Uterus (tissue), 4 donors: Measurements from ENCODE around the gene ELF5. TPM values are rescaled to one million over a fixed set of nuclear protein-coding genes. Genes with fewer than 3 reads are reported as not detected.

Source experiments
- DNase-seq, 2 donors: peaks; one replicate each; pipeline ENCODE4 v3.0.0-alpha.2; 2019 to 2020
- H3K27ac ChIP-seq, 2 donors: fragments of 200-600 bp; sonication (generic); 1 replicate in 1 of 2; 2 replicates in 1 of 2; pipeline ENCODE4 v1.5.1; 2016 to 2018
- H3K27me3 ChIP-seq, 2 donors: fragments of 200-600 bp; sonication (generic); one replicate each; pipeline ENCODE4 v1.5.1; 2018 to 2019; ENCODE audit warnings: control low read depth in 1 of 2
- H3K36me3 ChIP-seq, 2 donors: fragments of 200-600 bp; sonication (generic); one replicate each; pipeline ENCODE4 v1.5.1; 2019; ENCODE audit warnings: control low read depth in 1 of 2
- H3K4me1 ChIP-seq, 2 donors: fragments of 200-600 bp; sonication (generic); one replicate each; pipeline ENCODE4 v1.5.1; 2018 to 2019; ENCODE audit warnings: control low read depth in 1 of 2
- H3K4me3 ChIP-seq, 2 donors: fragments of 200-600 bp; sonication (generic); 1 replicate in 1 of 2; 2 replicates in 1 of 2; pipeline ENCODE4 v1.5.1; 2018 to 2019; ENCODE audit warnings: mild to moderate bottlenecking in 1 of 2
- H3K9me3 ChIP-seq, 2 donors: fragments of 200-600 bp; sonication (generic); one replicate each; pipeline ENCODE4 v1.5.1; 2019; ENCODE audit warnings: control low read depth in 1 of 2
- POLR2A ChIP-seq, 2 donors: fragments of 450-650 bp; IDR thresholded peaks; one replicate each; pipeline ENCODE4 v1.6.1; 2016; ENCODE audit warnings: antibody characterized with exemption in 2 of 2, mild to moderate bottlenecking in 1 of 2, moderate library complexity in 1 of 2
- intact Hi-C: fragments of 100-400 bp; cut with DNase I; formaldehyde crosslinking; loops from one replicate; pipeline ENCODE4 v1.15.1; 2023; ENCODE audit warnings: low total_unique reads
- total RNA-seq, 4 donors: library from RNA; depleted of rRNA in 3 of 4; stranded (reverse); fragments of >200 nt in 3 of 4; gene quantifications; one replicate each; pipeline versions ENCODE4 v1.1.0 to v1.2.4, GENCODE V29; 2014 to 2023
- TF ChIP-seq, protein P1 (sequence below), 4 experiments: fragments of 200-600 bp in 2 of 4; fragments of 450-650 bp in 2 of 4; sonication (generic) in 2 of 4; IDR thresholded peaks; one replicate each; pipeline ENCODE4 v1.5.1; 2016 to 2019; ENCODE audit warnings: antibody characterized with exemption in 4 of 4, mild to moderate bottlenecking in 2 of 4, moderate library complexity in 1 of 4
- donor health status: DM: yes; HTN: yes; CAD: no.

ELF5 gene
- total RNA-seq, 4 donors from 2014 or later: not detected

DNA sequence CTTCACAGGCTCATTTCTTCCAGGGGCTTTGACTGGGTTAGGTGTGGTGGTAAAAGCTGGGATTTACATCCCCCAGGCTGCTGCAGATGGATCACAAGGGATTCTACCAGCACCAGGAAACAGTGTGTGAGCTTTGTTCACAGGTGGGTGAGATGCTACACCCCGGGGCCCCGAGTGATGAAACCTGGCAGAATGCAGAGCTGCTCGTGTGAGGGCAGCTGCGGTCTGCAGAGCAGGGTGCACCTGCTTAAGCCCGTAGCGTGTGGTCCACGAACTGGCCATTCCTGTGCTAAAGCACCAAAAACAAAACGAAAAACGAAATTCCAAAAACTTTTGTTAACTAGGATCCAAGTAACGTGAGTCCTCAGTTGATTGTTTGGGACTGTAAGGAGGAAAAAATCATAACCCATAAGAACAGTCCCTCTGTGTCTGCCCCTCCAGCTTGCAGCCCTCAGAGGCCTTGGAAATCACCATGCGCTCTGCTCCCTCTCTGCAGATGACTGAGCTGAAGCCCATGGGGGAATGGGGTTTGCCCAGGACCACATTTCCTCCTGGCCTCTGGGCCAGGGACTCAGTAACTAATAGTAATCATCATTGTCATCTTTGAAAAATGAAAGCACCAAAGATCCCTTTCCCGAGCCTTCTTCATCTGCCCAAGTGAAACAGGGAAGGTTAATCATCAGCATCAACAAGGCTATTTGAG, 24.6 kb downstream of the ELF5 start:
- TF ChIP-seq, protein P1, sequence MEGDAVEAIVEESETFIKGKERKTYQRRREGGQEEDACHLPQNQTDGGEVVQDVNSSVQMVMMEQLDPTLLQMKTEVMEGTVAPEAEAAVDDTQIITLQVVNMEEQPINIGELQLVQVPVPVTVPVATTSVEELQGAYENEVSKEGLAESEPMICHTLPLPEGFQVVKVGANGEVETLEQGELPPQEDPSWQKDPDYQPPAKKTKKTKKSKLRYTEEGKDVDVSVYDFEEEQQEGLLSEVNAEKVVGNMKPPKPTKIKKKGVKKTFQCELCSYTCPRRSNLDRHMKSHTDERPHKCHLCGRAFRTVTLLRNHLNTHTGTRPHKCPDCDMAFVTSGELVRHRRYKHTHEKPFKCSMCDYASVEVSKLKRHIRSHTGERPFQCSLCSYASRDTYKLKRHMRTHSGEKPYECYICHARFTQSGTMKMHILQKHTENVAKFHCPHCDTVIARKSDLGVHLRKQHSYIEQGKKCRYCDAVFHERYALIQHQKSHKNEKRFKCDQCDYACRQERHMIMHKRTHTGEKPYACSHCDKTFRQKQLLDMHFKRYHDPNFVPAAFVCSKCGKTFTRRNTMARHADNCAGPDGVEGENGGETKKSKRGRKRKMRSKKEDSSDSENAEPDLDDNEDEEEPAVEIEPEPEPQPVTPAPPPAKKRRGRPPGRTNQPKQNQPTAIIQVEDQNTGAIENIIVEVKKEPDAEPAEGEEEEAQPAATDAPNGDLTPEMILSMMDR (IDR thresholded peaks at IDR 0.05): no peak
- no peak for TF ChIP-seq POLR2A (IDR thresholded peaks at IDR 0.05)
- no peaks in the 10 kb centered on the region for H3K27me3 ChIP-seq
- intact Hi-C loops: no loop called here
- no peak for DNase-seq
- no peaks in the 10 kb centered on the region for H3K4me1 ChIP-seq
- no peak overlapping the region for H3K27ac ChIP-seq
- H3K9me3 ChIP-seq: no peaks in the 10 kb centered on the region
- H3K4me3 ChIP-seq: no peak overlapping the region
- H3K36me3 ChIP-seq: no peaks in the 10 kb centered on the region

- no peak for DNase-seq
- H3K27ac ChIP-seq: no peak overlapping the region
- no peaks in the 10 kb centered on the region for H3K27me3 ChIP-seq
- H3K4me3 ChIP-seq: no peak overlapping the region
- H3K4me1 ChIP-seq: no peaks in the 10 kb centered on the region
- H3K36me3 ChIP-seq: no peaks in the 10 kb centered on the region
- H3K9me3 ChIP-seq: no peaks in the 10 kb centered on the region
- TF ChIP-seq POLR2A (IDR thresholded peaks at IDR 0.05): no peak
- TF ChIP-seq, protein P1 (IDR thresholded peaks at IDR 0.05): no peak
- intact Hi-C loops: no loop called here
These were observed 26.2 kb downstream of the ELF5 start for GRCh38 chr11:34487430-34487829.

DNA sequence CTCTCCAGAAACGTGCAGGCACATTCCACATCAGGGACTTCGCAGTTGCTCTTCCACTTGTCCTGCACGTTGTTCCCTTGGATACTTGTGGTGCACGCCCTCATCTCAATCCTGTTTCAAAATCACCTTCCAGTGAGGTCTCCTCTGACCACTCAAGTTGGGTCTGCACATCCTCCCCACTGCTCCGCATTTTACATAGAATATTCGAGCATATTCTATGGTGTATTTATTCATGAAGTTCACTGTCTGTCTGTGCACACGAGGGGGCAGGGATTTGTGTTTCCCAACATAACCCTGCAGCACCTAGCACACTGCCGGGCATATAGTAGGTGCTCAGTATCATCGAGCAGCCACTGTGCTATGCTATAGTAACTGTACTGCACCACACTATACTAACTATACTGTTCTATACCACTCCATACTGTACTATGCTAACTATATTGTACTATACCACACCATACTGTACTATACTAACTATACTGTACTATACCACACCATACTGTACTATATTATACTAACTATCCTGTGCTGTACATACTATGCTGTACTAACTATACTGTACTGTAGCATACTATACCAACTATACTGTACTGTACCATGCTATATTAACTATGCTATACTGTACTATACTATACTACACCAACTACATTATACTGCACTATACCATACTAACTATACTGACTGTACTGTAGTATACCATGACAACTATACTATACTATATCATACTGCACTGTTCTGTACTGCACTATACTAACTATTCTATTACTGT, 30.3 kb downstream of the ELF5 start:
- no peak overlapping the region for H3K4me3 ChIP-seq
- H3K9me3 ChIP-seq: no peaks in the 10 kb centered on the region
- H3K27ac ChIP-seq: no peak overlapping the region
- intact Hi-C loops: no loop called here
- no peaks in the 10 kb centered on the region for H3K4me1 ChIP-seq
- H3K27me3 ChIP-seq: no peaks in the 10 kb centered on the region
- no peak for DNase-seq
- TF ChIP-seq, protein P1 (IDR thresholded peaks at IDR 0.05): no peak
- no peak for TF ChIP-seq POLR2A (IDR thresholded peaks at IDR 0.05)
- no peaks in the 10 kb centered on the region for H3K36me3 ChIP-seq

DNA sequence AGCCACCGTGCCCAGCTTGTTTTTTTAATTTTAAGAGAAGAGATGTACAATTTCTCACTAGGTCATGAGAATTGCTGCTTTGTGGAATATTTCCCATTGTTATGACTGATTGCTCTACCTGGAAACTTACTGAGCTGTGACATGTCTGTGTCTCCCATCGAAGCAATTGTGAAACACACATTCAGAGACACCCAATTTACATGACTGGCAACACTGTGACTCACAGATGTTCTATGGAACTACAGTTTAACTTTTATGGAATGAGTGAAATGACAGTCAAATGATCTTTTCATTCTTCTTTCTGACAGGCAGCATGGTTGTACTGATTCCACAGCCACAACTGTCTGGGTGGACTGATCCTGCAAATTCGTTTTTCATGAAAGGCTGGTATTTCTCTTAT, 32.3 kb downstream of the ELF5 start:
- no peaks in the 10 kb centered on the region for H3K4me1 ChIP-seq
- no peaks in the 10 kb centered on the region for H3K27me3 ChIP-seq
- TF ChIP-seq, protein P1 (IDR thresholded peaks at IDR 0.05): no peak
- TF ChIP-seq POLR2A (IDR thresholded peaks at IDR 0.05): no peak
- no peak for DNase-seq
- H3K27ac ChIP-seq: no peak overlapping the region
- H3K4me3 ChIP-seq: no peak overlapping the region
- H3K9me3 ChIP-seq: no peaks in the 10 kb centered on the region
- intact Hi-C loops: no loop called here
- no peaks in the 10 kb centered on the region for H3K36me3 ChIP-seq

GRCh38 chr11:34480314-34480713, 33.3 kb downstream of the ELF5 start:
- DNase-seq: no peak
- H3K4me1 ChIP-seq: no peaks in the 10 kb centered on the region

More at GRCh38 chr11:34480314-34480713, 33.3 kb downstream of the ELF5 start:
- TF ChIP-seq, protein P1 (IDR thresholded peaks at IDR 0.05): no peak
- no peak for TF ChIP-seq POLR2A (IDR thresholded peaks at IDR 0.05)
- intact Hi-C loops: no loop called here
- H3K27me3 ChIP-seq: no peaks in the 10 kb centered on the region
- H3K9me3 ChIP-seq: no peaks in the 10 kb centered on the region
- H3K4me3 ChIP-seq: no peak overlapping the region
- no peaks in the 10 kb centered on the region for H3K36me3 ChIP-seq
- no peak overlapping the region for H3K27ac ChIP-seq
